Tibial artery (tissue), 4 donors: ENCODE data around the gene GPSM3.

Experiments used
- DNase-seq, 2 donors: peaks; one replicate each; pipeline ENCODE4 v3.0.0-alpha.2; 2019
- H3K27ac ChIP-seq, 2 donors: fragments of 200-600 bp; sonication (generic) in 1 of 2; 1 replicate in 1 of 2; 2 replicates in 1 of 2; pipeline ENCODE4 v1.5.1; 2018 to 2019; ENCODE audit warnings: mild to moderate bottlenecking in 1 of 2
- H3K27me3 ChIP-seq, 2 donors: fragments of 200-600 bp; sonication (generic) in 1 of 2; one replicate each; pipeline versions ENCODE4 v1.5.1 to v1.6.0; 2016 to 2019
- H3K36me3 ChIP-seq, 3 donors: fragments of 200-600 bp; sonication (generic) in 2 of 3; one replicate each; pipeline ENCODE4 v1.5.1; 2016 to 2019; ENCODE audit warnings: mild to moderate bottlenecking in 2 of 3
- H3K4me1 ChIP-seq, 4 donors: fragments of 200-600 bp; sonication (generic) in 2 of 4; 1 replicate in 3 of 4; 2 replicates in 1 of 4; pipeline ENCODE4 v1.5.1; 2016 to 2019
- H3K4me3 ChIP-seq, 2 donors: fragments of 200-600 bp; sonication (generic) in 1 of 2; 1 replicate in 1 of 2; 2 replicates in 1 of 2; pipeline ENCODE4 v1.5.1; 2018 to 2019; ENCODE audit warnings: mild to moderate bottlenecking in 2 of 2
- H3K9me3 ChIP-seq, 3 donors: fragments of 200-600 bp; sonication (generic) in 1 of 3; one replicate each; pipeline ENCODE4 v1.5.1; 2016 to 2019
- CTCF ChIP-seq, 2 experiments: fragments of 200-600 bp in 1 of 2; fragments of 450-650 bp in 1 of 2; IDR thresholded peaks; one replicate each; pipeline ENCODE4 v1.5.1; 2017 to 2019; ENCODE audit warnings: antibody characterized with exemption in 2 of 2, mild to moderate bottlenecking in 1 of 2, moderate library complexity in 1 of 2
- intact Hi-C: fragments of 100-400 bp; cut with DNase I; formaldehyde crosslinking; loops from one replicate; pipeline ENCODE4 v1.15.0; 2023; ENCODE audit warnings: low total_unique reads

GPSM3 gene

GRCh38 chr6:32223258-32224235, 31.1 kb upstream of the GPSM3 start, which contains the start of gene NOTCH4:
TSS of gene NOTCH4 (minus strand) at chr6:32224067. CDS start at chr6:32223928, 139 bp downstream.
- no peaks in the 10 kb centered on the region for H3K36me3 ChIP-seq
- peaks cover 0 to 25% of the 10 kb centered on the region in 2 donors for H3K27me3 ChIP-seq
- no peak for TF ChIP-seq CTCF (IDR thresholded peaks at IDR 0.05)
- intact Hi-C loops = no loop called here
- H3K9me3 ChIP-seq = no peaks in the 10 kb centered on the region
- H3K4me1 ChIP-seq = no peaks in the 10 kb centered on the region
- no peak within 1 kb of the TSS for H3K27ac ChIP-seq
- H3K4me3 ChIP-seq = no peak within 1 kb of the TSS
- DNase-seq = peak in 1 of 2 donors; percentile 51

GRCh38 chr6:32222333-32223230, 30.1 kb upstream of the GPSM3 start:
- no peaks in the 10 kb centered on the region for H3K36me3 ChIP-seq
- H3K4me1 ChIP-seq = no peaks in the 10 kb centered on the region
- no peak overlapping the region for H3K27ac ChIP-seq
- intact Hi-C loops = no loop called here
- no peak overlapping the region for H3K4me3 ChIP-seq
- peak in 1 of 2 donors; percentile 54 for DNase-seq
- no peak for TF ChIP-seq CTCF (IDR thresholded peaks at IDR 0.05)
- peaks cover 0 to 25% of the 10 kb centered on the region in 2 donors for H3K27me3 ChIP-seq
- no peaks in the 10 kb centered on the region for H3K9me3 ChIP-seq

GRCh38 chr6:32220021-32220420, 27.6 kb upstream of the GPSM3 start:
- intact Hi-C loops = no loop called here
- H3K4me1 ChIP-seq = no peaks in the 10 kb centered on the region
- no peaks in the 10 kb centered on the region for H3K36me3 ChIP-seq
- no peaks in the 10 kb centered on the region for H3K9me3 ChIP-seq
- TF ChIP-seq CTCF (IDR thresholded peaks at IDR 0.05) = no peak
- no peak overlapping the region for H3K27ac ChIP-seq
- no peak overlapping the region for H3K4me3 ChIP-seq
- DNase-seq = no peak
- peaks cover 0 to 28% of the 10 kb centered on the region in 2 donors for H3K27me3 ChIP-seq

- H3K27me3 ChIP-seq = peaks cover 0 to 26% of the 10 kb centered on the region in 2 donors
- DNase-seq = no peak
- no peaks in the 10 kb centered on the region for H3K4me1 ChIP-seq
- no peaks in the 10 kb centered on the region for H3K9me3 ChIP-seq
- H3K27ac ChIP-seq = no peak overlapping the region
- no peak for TF ChIP-seq CTCF (IDR thresholded peaks at IDR 0.05)
- intact Hi-C loops = no loop called here
- H3K36me3 ChIP-seq = no peaks in the 10 kb centered on the region
- no peak overlapping the region for H3K4me3 ChIP-seq
These were observed 25.7 kb upstream of the GPSM3 start for GRCh38 chr6:32218167-32218566.

- H3K4me1 ChIP-seq = no peaks in the 10 kb centered on the region
- H3K27me3 ChIP-seq = peaks cover 0 to 18% of the 10 kb centered on the region in 2 donors
- H3K9me3 ChIP-seq = no peaks in the 10 kb centered on the region
- H3K36me3 ChIP-seq = no peaks in the 10 kb centered on the region
- H3K4me3 ChIP-seq = no peak overlapping the region
- peak in 1 of 2 donors; percentile 51 for DNase-seq
- no peak for TF ChIP-seq CTCF (IDR thresholded peaks at IDR 0.05)
- intact Hi-C loops = no loop called here
- H3K27ac ChIP-seq = no peak overlapping the region
These were observed 24.6 kb upstream of the GPSM3 start for GRCh38 chr6:32216998-32217397.
